Uterus (tissue), 2 donors: ENCODE measurements around the gene ATP5PB.

Source experiments
- CTCF ChIP-seq, 4 experiments: fragments of 200-600 bp in 2 of 4; fragments of 450-650 bp in 2 of 4; sonication (generic) in 2 of 4; IDR thresholded peaks; one replicate each; pipeline ENCODE4 v1.5.1; 2016 to 2019; ENCODE audit warnings: antibody characterized with exemption in 4 of 4, mild to moderate bottlenecking in 2 of 4, moderate library complexity in 1 of 4
- POLR2A ChIP-seq, 2 donors: fragments of 450-650 bp; IDR thresholded peaks; one replicate each; pipeline ENCODE4 v1.6.1; 2016; ENCODE audit warnings: antibody characterized with exemption in 2 of 2, mild to moderate bottlenecking in 1 of 2, moderate library complexity in 1 of 2

- TF ChIP-seq CTCF (IDR thresholded peaks at IDR 0.05) (no peak), POLR2A (IDR thresholded peaks at IDR 0.05) (no peak)
Measured at GRCh38 chr1:111497592-111497991, 48.3 kb downstream of the ATP5PB start.
